A549 (cell line): ENCODE measurements around the gene CSPG4. TPM values are rescaled to one million over a fixed set of nuclear protein-coding genes. Genes with fewer than 3 reads are reported as not detected.
"Not testable (repeated sequence)": the region's sequence is repeated elsewhere in the genome, so short reads cannot be mapped to it uniquely, and the experiment has no call there.

ENCODE experiments used
- ATAC-seq, 2 experiments: fragments of 200-7000 bp in 1 of 2; fragments of >200 bp in 1 of 2; cut with Nextera tagmentation in 1 of 2; cut with Tn5 transposase in 1 of 2; 3 replicates each; pipeline versions ENCODE4 v1.8.0 to v1.9.1; 2018 to 2020; ENCODE audit warnings: mild to moderate bottlenecking in 1 of 2, moderate library complexity in 1 of 2
- CTCF ChIA-PET: fragments of 300-600 bp; sonication (Branson Sonifier 250); formaldehyde crosslinking; extraction: SDS; loops from one replicate; lab custom pipeline; 2021; ENCODE audit warnings: antibody characterized with exemption, inconsistent platforms; lab: Yijun Ruan, JAX
- POLR2A ChIA-PET: fragments of 350-600 bp; formaldehyde crosslinking; extraction: SDS; loops from one replicate; lab custom pipeline; 2021; ENCODE audit warnings: antibody characterized with exemption, inconsistent platforms; lab: Yijun Ruan, JAX
- DNase-seq, 2 experiments: peaks; one replicate each; pipeline versions ENCODE4 v3.0.0 to v3.0.0-alpha.2; 2011 to 2016; ENCODE audit warnings: low read depth in 1 of 2, low spot score in 1 of 2
- FAIRE-seq: peaks from 2 replicates; lab custom pipeline; 2011; peaks lifted over from hg19 to GRCh38; lab: Jason Lieb, UNC
- H3K27ac ChIP-seq, 2 experiments: fragments of >200 bp; sonication (Bioruptor Twin); formaldehyde crosslinking; 3 replicates each; pipeline ENCODE4 v1.5.1; 2016 to 2017
- H3K4me1 ChIP-seq: fragments of >200 bp; sonication (Bioruptor Twin); formaldehyde crosslinking; 3 replicates; pipeline ENCODE4 v1.6.1; 2016
- H3K4me2 ChIP-seq: fragments of >200 bp; sonication (Bioruptor Twin); formaldehyde crosslinking; 3 replicates; pipeline ENCODE4 v1.6.1; 2016
- H3K4me3 ChIP-seq: fragments of >200 bp; sonication (Bioruptor Twin); formaldehyde crosslinking; 3 replicates; pipeline ENCODE4 v1.5.1; 2016
- H3K9me3 ChIP-seq: fragments of >200 bp; sonication (Bioruptor Twin); formaldehyde crosslinking; 3 replicates; pipeline ENCODE4 v1.6.1; 2016
- CHD4 ChIP-seq: fragments of 200-600 bp; sonication (generic); IDR thresholded peaks from 2 replicates; pipeline ENCODE4 v1.6.1; 2016; ENCODE audit warnings: antibody characterized with exemption, mild to moderate bottlenecking, borderline replicate concordance
- FOXS1 ChIP-seq: fragments of 250-450 bp; sonication (Bioruptor Pico); IDR thresholded peaks from 2 replicates; pipeline ENCODE4 v1.5.0; 2020; ENCODE audit warnings: mild to moderate bottlenecking, moderate library complexity
- RAD21 ChIP-seq, 2 experiments: fragments of >200 bp in 1 of 2; sonication (Bioruptor Twin) in 1 of 2; formaldehyde crosslinking in 1 of 2; IDR thresholded peaks in 1 of 2; conservative IDR thresholded peaks in 1 of 2; 2 replicates in 1 of 2; 3 replicates in 1 of 2; pipeline ENCODE4 v1.6.1; 2012 to 2018; ENCODE audit warnings: inconsistent platforms in 1 of 2
- RARB ChIP-seq: fragments of 250-450 bp; sonication (Bioruptor Pico); IDR thresholded peaks from 2 replicates; pipeline ENCODE4 v1.8.0; 2021; ENCODE audit warnings: mild to moderate bottlenecking, moderate library complexity
- REST ChIP-seq: fragments of 200-600 bp; sonication (generic); IDR thresholded peaks from 2 replicates; pipeline ENCODE4 v1.6.1; 2016; ENCODE audit warnings: antibody characterized with exemption, mild to moderate bottlenecking, moderate library complexity
- SMC3 ChIP-seq: fragments of >200 bp; sonication (Bioruptor Twin); formaldehyde crosslinking; IDR thresholded peaks from 3 replicates; pipeline ENCODE4 v1.6.1; 2018; ENCODE audit warnings: inconsistent platforms
- WGBS: methylation state at CpG from one replicate; pipeline ENCODE4 v1.1.6; 2017; ENCODE audit errors: missing lambda C conversion rate; 5-methylcytosine and 5-hydroxymethylcytosine counted together
- polyA plus RNA-seq, 4 experiments: library from polyadenylated mRNA; depleted of rRNA in 3 of 4; stranded (reverse); fragments of >200 nt; fragmentation: RNase III in 1 of 4; extraction: RNeasy Plus Mini Kit Qiagen cat#74134 plus additional on column Dnase treatment in 1 of 4; gene quantifications; 2 replicates in 3 of 4; 3 replicates in 1 of 4; pipeline ENCODE4 v1.2.3, GENCODE V29; 2011 to 2017
- TF ChIP-seq, protein P1 (sequence below): fragments of >200 bp; sonication (Bioruptor Twin); formaldehyde crosslinking; IDR thresholded peaks from 3 replicates; pipeline ENCODE4 v1.5.1; 2016

CSPG4 gene
- polyA plus RNA-seq, 2 of the 4 experiments (the other 2 are of a cell fraction): 0.01 to 0.06 TPM

DNA sequence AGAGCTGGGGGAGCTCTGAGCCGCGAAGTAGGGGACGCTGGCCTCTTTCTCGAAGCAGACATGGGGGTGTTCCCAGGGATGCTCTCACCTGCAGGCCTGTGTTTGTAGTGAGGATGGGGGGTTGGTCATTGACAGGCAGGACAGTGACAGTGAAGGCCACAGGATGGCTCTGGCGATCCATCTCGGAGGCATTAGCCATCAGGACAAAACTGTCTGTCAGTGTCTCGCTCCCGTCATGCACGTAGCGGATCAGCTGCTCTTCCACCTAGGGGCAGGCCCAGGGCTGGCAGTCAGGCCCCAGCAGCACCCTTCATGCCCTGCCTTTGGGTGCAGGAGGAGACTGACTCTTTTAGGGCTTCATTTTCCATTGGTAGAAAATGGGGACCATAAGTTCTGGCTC, 28.0 kb downstream of the CSPG4 start:
- DNase-seq: peak in 1 of 2 experiments; percentile 47
- no peak overlapping the region for H3K4me3 ChIP-seq
- no peaks in the 10 kb centered on the region for H3K9me3 ChIP-seq
- H3K4me1 ChIP-seq: no peaks in the 10 kb centered on the region
- ChIA-PET POLR2A (interaction anchor here (0.6 to 1.0 kb wide), 2 partner anchors 46 to 56 kb away, joined by 3 to 6 read pairs; no protein-coding TSS in a partner anchor), CTCF (interaction anchor here (0.6 to 23.4 kb wide), 30 partner anchors 10 to 508 kb away, joined by 3 to 394 read pairs (median 7); partner anchors contain the start of genes IMP3, MAN2C1 and SNUPN)
- 89% methylated on average over 10 of the region's 10 CpGs for WGBS
- FAIRE-seq: no peak
- H3K27ac ChIP-seq: no peak overlapping the region
- peak in 1 of 2 experiments; percentile 25; a peak in 1 of 5 replicates for TF ChIP-seq RAD21 (conservative IDR thresholded peaks at IDR 0.05 in 1 of 2, IDR thresholded peaks at IDR 0.05 in 1 of 2)
- no peak for TF ChIP-seq CHD4
- no peak for ATAC-seq
- H3K4me2 ChIP-seq: no peak overlapping the region

DNA sequence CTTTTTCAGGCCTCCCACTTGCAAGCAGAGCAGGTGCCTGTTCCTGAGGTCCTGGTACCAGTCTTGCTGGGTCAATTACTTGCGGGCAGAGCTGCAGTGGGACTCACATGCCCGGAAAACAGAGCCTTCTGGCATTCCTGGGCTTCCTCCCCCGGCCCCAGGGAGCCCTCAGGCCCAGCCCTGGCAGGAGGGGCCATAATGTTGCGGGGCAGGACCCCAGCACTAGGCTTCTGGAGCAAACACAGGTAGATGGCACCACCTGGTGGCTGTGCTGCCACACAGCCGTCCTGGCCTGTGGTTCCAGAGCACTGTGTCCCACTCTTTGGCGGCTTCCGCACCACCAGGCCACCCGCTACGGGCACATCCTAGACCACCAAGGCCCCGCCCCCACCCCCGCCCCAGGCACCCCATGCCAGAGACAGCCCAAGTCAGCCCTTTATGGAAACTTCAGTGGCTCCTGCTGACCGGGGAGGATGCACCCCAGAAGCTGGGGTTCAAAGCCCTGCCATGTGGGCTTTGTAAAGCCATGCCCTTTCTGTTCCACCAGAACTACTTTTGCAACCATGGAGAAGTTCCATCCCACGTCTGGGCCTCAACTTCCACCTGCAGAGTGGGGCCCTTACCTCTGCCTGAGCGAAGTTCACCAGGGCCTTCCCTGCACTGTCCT, 28.9 kb downstream of the CSPG4 start:
- 26% methylated on average over 11 of the region's 14 CpGs for WGBS
- Histone ChIP-seq H3K27ac (0 out of 6 replicates have a peak overlapping the region, but pooled peaks of 1 of the 2 experiments have one; percentile 41), H3K4me2 (peak overlapping the region; percentile 32; the same call in 2 of the 3 replicates)
- ChIA-PET CTCF (interaction anchor here (0.6 to 23.4 kb wide), 36 partner anchors 11 to 322 kb away, joined by 3 to 394 read pairs (median 5); partner anchors contain the start of genes IMP3, MAN2C1, PTPN9 and SNUPN), POLR2A (interaction anchor here (0.6 to 1.0 kb wide), 2 partner anchors 44 to 45 kb away, joined by 4 to 6 read pairs; partner anchors contain the start of gene IMP3)
- ATAC-seq: peak; percentile 75 to 90
- peak; percentile 51 for FAIRE-seq
- H3K4me1 ChIP-seq, H3K9me3 ChIP-seq, H3K4me3 ChIP-seq: not testable (repeated sequence)
- TF ChIP-seq SMC3: peak; percentile 90
- TF ChIP-seq, protein P1, sequence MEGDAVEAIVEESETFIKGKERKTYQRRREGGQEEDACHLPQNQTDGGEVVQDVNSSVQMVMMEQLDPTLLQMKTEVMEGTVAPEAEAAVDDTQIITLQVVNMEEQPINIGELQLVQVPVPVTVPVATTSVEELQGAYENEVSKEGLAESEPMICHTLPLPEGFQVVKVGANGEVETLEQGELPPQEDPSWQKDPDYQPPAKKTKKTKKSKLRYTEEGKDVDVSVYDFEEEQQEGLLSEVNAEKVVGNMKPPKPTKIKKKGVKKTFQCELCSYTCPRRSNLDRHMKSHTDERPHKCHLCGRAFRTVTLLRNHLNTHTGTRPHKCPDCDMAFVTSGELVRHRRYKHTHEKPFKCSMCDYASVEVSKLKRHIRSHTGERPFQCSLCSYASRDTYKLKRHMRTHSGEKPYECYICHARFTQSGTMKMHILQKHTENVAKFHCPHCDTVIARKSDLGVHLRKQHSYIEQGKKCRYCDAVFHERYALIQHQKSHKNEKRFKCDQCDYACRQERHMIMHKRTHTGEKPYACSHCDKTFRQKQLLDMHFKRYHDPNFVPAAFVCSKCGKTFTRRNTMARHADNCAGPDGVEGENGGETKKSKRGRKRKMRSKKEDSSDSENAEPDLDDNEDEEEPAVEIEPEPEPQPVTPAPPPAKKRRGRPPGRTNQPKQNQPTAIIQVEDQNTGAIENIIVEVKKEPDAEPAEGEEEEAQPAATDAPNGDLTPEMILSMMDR: peak; percentile 96
- TF ChIP-seq RAD21 (conservative IDR thresholded peaks at IDR 0.05 in 1 of 2, IDR thresholded peaks at IDR 0.05 in 1 of 2): peak; percentile 93 to 99
- DNase-seq: peak; percentile 73 to 92

- no peak for FAIRE-seq
- 90% methylated on average over 36 of the region's 40 CpGs for WGBS
- Histone ChIP-seq H3K27ac (no peak overlapping the region), H3K9me3 (no peaks in the 10 kb centered on the region), H3K4me3 (no peak overlapping the region), H3K4me2 (no peak overlapping the region), H3K4me1 (no peaks in the 10 kb centered on the region)
- ChIA-PET CTCF (interaction anchor here (0.8 to 23.4 kb wide), 21 partner anchors 12 to 319 kb away, joined by 3 to 394 read pairs (median 9); partner anchors contain the start of genes IMP3, MAN2C1, PTPN9 and SNUPN), POLR2A (interaction anchor here (0.5 to 2.0 kb wide), 3 partner anchors 43 to 314 kb away, joined by 3 to 7 read pairs (median 6); partner anchors contain the start of genes IMP3 and MAN2C1)
- TF ChIP-seq FOXS1 (CRISPR knock-in tag) (no peak), RARB (CRISPR knock-in tag) (no peak), REST (no peak)
- ATAC-seq: no peak
- DNase-seq: no peak
Measured at GRCh38 chr15:75682181-75683135, 30.2 kb downstream of the CSPG4 start.
